H1 (cell line): ENCODE data around the gene EGFL6. TPM values are rescaled to one million over a fixed set of nuclear protein-coding genes. Genes with fewer than 3 reads are reported as not detected.

Experiments
- CTCF ChIA-PET: fragments of 300-600 bp; sonication (Branson Sonifier 250); formaldehyde crosslinking; loops from one replicate; lab custom pipeline; 2021; ENCODE audit not compliant: partially characterized antibody; lab: Charles Lee
- POLR2A ChIA-PET: fragments of 300-600 bp; sonication (Branson Sonifier 250); formaldehyde crosslinking; loops from one replicate; lab custom pipeline; 2021; ENCODE audit warnings: inconsistent platforms; ENCODE audit not compliant: partially characterized antibody; lab: Charles Lee
- DNase-seq, 2 experiments: peaks; one replicate each; pipeline versions ENCODE4 v3.0.0 to v3.0.0-alpha.2; 2010 to 2022; ENCODE audit warnings: low spot score in 2 of 2, low read depth in 1 of 2, mixed read lengths in 1 of 2
- FAIRE-seq: peaks from 2 replicates; lab custom pipeline; 2011; peaks lifted over from hg19 to GRCh38; lab: Jason Lieb, UNC
- H2AFZ ChIP-seq: 2 replicates; pipeline ENCODE4 v1.8.1; 2012; ENCODE audit warnings: low read length, inconsistent platforms
- H2AK5ac ChIP-seq: 2 replicates; pipeline ENCODE4 v1.6.1; 2013; ENCODE audit warnings: low read depth, low read length
- H2BK120ac ChIP-seq: replicated peaks from 2 replicates; pipeline ENCODE3; 2013; ENCODE audit warnings: low read depth, low read length, inconsistent platforms
- H2BK12ac ChIP-seq: 2 replicates; pipeline ENCODE4 v1.6.1; 2013; ENCODE audit warnings: low read depth, low read length
- H2BK15ac ChIP-seq: 2 replicates; pipeline ENCODE4 v1.6.1; 2013; ENCODE audit warnings: low read length
- H2BK20ac ChIP-seq: 2 replicates; pipeline ENCODE4 v1.6.1; 2013; ENCODE audit warnings: low read length
- H2BK5ac ChIP-seq: 2 replicates; pipeline ENCODE4 v1.6.1; 2013; ENCODE audit warnings: low read depth, low read length
- H3K14ac ChIP-seq: 2 replicates; pipeline ENCODE4 v1.6.1; 2013; ENCODE audit warnings: inconsistent platforms; ENCODE audit not compliant: insufficient read length
- H3K18ac ChIP-seq: 2 replicates; pipeline ENCODE4 v1.6.1; 2013; ENCODE audit warnings: low read length; ENCODE audit errors: extremely low read depth
- H3K23ac ChIP-seq: 2 replicates; pipeline ENCODE4 v1.6.1; 2013; ENCODE audit warnings: inconsistent platforms; ENCODE audit not compliant: insufficient read length
- H3K23me2 ChIP-seq: 2 replicates; pipeline ENCODE4 v1.6.1; 2013; ENCODE audit warnings: low read depth, low read length
- H3K27ac ChIP-seq: 2 replicates; pipeline ENCODE4 v1.6.1; 2011; ENCODE audit warnings: low read depth, low read length, inconsistent platforms
- H3K27me3 ChIP-seq, 4 experiments: replicated peaks in 1 of 4; 1 replicate in 1 of 4; 2 replicates in 3 of 4; pipeline versions ENCODE4 v1.6.1 to v1.8.1; 2011 to 2013; ENCODE audit warnings: low read length in 3 of 4, mild to moderate bottlenecking in 3 of 4, inconsistent platforms in 2 of 4, mixed read lengths in 2 of 4, moderate library complexity in 1 of 4; ENCODE audit not compliant: control insufficient read depth in 3 of 4, insufficient read depth in 3 of 4; ENCODE audit errors: extremely low read depth in 1 of 4
- H3K36me3 ChIP-seq, 4 experiments: 2 replicates each; pipeline versions ENCODE4 v1.6.1 to v1.8.1; 2011 to 2013; ENCODE audit warnings: mild to moderate bottlenecking in 4 of 4, low read length in 3 of 4, moderate library complexity in 2 of 4, control low read depth in 1 of 4, inconsistent platforms in 1 of 4; ENCODE audit not compliant: insufficient read depth in 4 of 4, control insufficient read depth in 2 of 4
- H3K4ac ChIP-seq: replicated peaks from 2 replicates; pipeline ENCODE3; 2013; ENCODE audit warnings: low read length, low read depth, mixed read lengths, inconsistent platforms; ENCODE audit not compliant: insufficient read length
- H3K4me1 ChIP-seq, 4 experiments: replicated peaks in 1 of 4; 1 replicate in 1 of 4; 2 replicates in 3 of 4; pipeline versions ENCODE4 v1.6.1 to v1.8.1; 2011 to 2013; ENCODE audit warnings: low read length in 3 of 4, inconsistent platforms in 2 of 4, mixed read lengths in 1 of 4; ENCODE audit not compliant: insufficient read depth in 4 of 4, control insufficient read depth in 3 of 4
- H3K4me2 ChIP-seq, 2 experiments: 2 replicates each; pipeline versions ENCODE4 v1.6.1 to v1.8.1; 2011 to 2013; ENCODE audit warnings: low read depth in 2 of 2, low read length in 2 of 2, control low read depth in 1 of 2, inconsistent platforms in 1 of 2, mild to moderate bottlenecking in 1 of 2; ENCODE audit not compliant: insufficient read depth in 1 of 2
- H3K4me3 ChIP-seq, 4 experiments: fragments of 200-600, 300-600 bp in 1 of 4; sonication (generic), shearing (Covaris generic), sonication (Bioruptor Twin) in 1 of 4; 2 replicates each; pipeline versions ENCODE4 v1.5.1 to v1.8.1; 2011 to 2016; ENCODE audit warnings: low read length in 4 of 4, low read depth in 3 of 4, control low read depth in 2 of 4, inconsistent platforms in 2 of 4, mild to moderate bottlenecking in 2 of 4, mixed read lengths in 1 of 4, moderate library complexity in 1 of 4; ENCODE audit not compliant: insufficient read depth in 2 of 4; ENCODE audit errors: extremely low read depth in 1 of 4
- H3K56ac ChIP-seq: replicated peaks from 2 replicates; pipeline ENCODE3; 2013; ENCODE audit warnings: low read depth, mild to moderate bottlenecking, mixed read lengths, low read length, inconsistent platforms; ENCODE audit not compliant: insufficient read length
- H3K79me1 ChIP-seq: 2 replicates; pipeline ENCODE4 v1.6.1; 2013; ENCODE audit warnings: low read depth, low read length, control low read depth
- H3K79me2 ChIP-seq, 2 experiments: 2 replicates each; pipeline versions ENCODE4 v1.6.1 to v1.8.1; 2012 to 2013; ENCODE audit warnings: low read length in 2 of 2, mild to moderate bottlenecking in 2 of 2, inconsistent platforms in 1 of 2; ENCODE audit not compliant: insufficient read depth in 2 of 2, control insufficient read depth in 1 of 2
- H3K9ac ChIP-seq, 4 experiments: replicated peaks in 1 of 4; 1 replicate in 1 of 4; 2 replicates in 3 of 4; pipeline versions ENCODE4 v1.6.1 to v1.8.1; 2011 to 2013; ENCODE audit warnings: low read depth in 3 of 4, low read length in 3 of 4, control low read depth in 2 of 4, mild to moderate bottlenecking in 2 of 4, moderate library complexity in 2 of 4, inconsistent platforms in 1 of 4; ENCODE audit errors: extremely low read depth in 1 of 4
- H3K9me3 ChIP-seq, 2 experiments: 2 replicates each; pipeline versions ENCODE4 v1.6.1 to v1.8.1; 2012 to 2013; ENCODE audit warnings: mild to moderate bottlenecking in 2 of 2, moderate library complexity in 2 of 2, control low read depth in 1 of 2, inconsistent platforms in 1 of 2, low read depth in 1 of 2, low read length in 1 of 2, mixed read lengths in 1 of 2; ENCODE audit not compliant: insufficient read depth in 2 of 2
- H4K20me1 ChIP-seq, 2 experiments: replicated peaks in 1 of 2; 2 replicates each; pipeline versions ENCODE3 to v1.8.1; 2011 to 2013; ENCODE audit warnings: inconsistent platforms in 2 of 2, low read length in 2 of 2, mild to moderate bottlenecking in 1 of 2; ENCODE audit not compliant: insufficient read depth in 2 of 2, control insufficient read depth in 1 of 2
- H4K5ac ChIP-seq: 2 replicates; pipeline ENCODE4 v1.6.1; 2013; ENCODE audit warnings: low read length, low read depth, mixed read lengths, inconsistent platforms; ENCODE audit not compliant: insufficient read length
- H4K8ac ChIP-seq: 2 replicates; pipeline ENCODE4 v1.8.0; 2013; ENCODE audit warnings: mild to moderate bottlenecking, moderate library complexity, low read length, inconsistent platforms; ENCODE audit not compliant: insufficient read depth; ENCODE audit errors: extremely low read depth
- H4K91ac ChIP-seq: replicated peaks from 2 replicates; pipeline ENCODE3; 2013; ENCODE audit warnings: low read length, mixed read lengths, inconsistent platforms; ENCODE audit not compliant: insufficient read length
- ATF3 ChIP-seq: IDR thresholded peaks from 2 replicates; pipeline ENCODE4 v1.6.1; 2011; ENCODE audit warnings: low read depth, mild to moderate bottlenecking, low read length; ENCODE audit not compliant: insufficient read depth
- CEBPB ChIP-seq: IDR thresholded peaks from 2 replicates; pipeline ENCODE4 v1.6.1; 2012; ENCODE audit warnings: low read depth, low read length
- CHD2 ChIP-seq: IDR thresholded peaks from 2 replicates; pipeline ENCODE4 v1.6.1; 2012; ENCODE audit warnings: low read length, improper control_type of control experiment
- GABPA ChIP-seq: IDR thresholded peaks from 2 replicates; pipeline ENCODE4 v1.6.1; 2011; ENCODE audit warnings: mild to moderate bottlenecking, low read length, moderate library complexity, borderline replicate concordance; ENCODE audit not compliant: insufficient read depth
- GTF2F1 ChIP-seq: IDR thresholded peaks from 2 replicates; pipeline ENCODE4 v1.6.1; 2012; ENCODE audit warnings: low read depth, low read length, improper control_type of control experiment, borderline replicate concordance
- SAP30 ChIP-seq: fragments of 300-600 bp; sonication (generic); IDR thresholded peaks from 2 replicates; pipeline ENCODE4 v1.7.1; 2012; ENCODE audit warnings: low read length, moderate library complexity, mild to moderate bottlenecking, inconsistent platforms; ENCODE audit not compliant: insufficient read depth, insufficient replicate concordance
- TCF12 ChIP-seq: IDR thresholded peaks from 2 replicates; pipeline ENCODE4 v1.6.1; 2011; ENCODE audit warnings: low read depth, mild to moderate bottlenecking, low read length
- WGBS, 2 experiments: shearing (Covaris generic) in 1 of 2; methylation state at CpG; one replicate each; pipeline versions ENCODE4 v1.1.6 to v1.1.7; 2013 to 2015; ENCODE audit warnings: low lambda C conversion rate in 2 of 2, mixed read lengths in 2 of 2, inconsistent platforms in 1 of 2, low coverage in 1 of 2, missing lambda C conversion rate in 1 of 2; ENCODE audit not compliant: insufficient replicate concordance in 2 of 2, insufficient coverage in 1 of 2, insufficient read length in 1 of 2; ENCODE audit errors: extremely low coverage in 1 of 2, missing lambda C conversion rate in 1 of 2; 5-methylcytosine and 5-hydroxymethylcytosine counted together
- polyA plus RNA-seq, 7 experiments: library from polyadenylated mRNA; depleted of rRNA in 3 of 7; stranded (reverse) in 5 of 7; unstranded in 2 of 7; fragments of >200 nt in 5 of 7; fragments of 200-250 nt in 2 of 7; gene quantifications; 1 replicate in 5 of 7; 2 replicates in 1 of 7; 4 replicates in 1 of 7; pipeline versions ENCODE4 v1.2.1 to v1.2.3, GENCODE V29; 2011 to 2013; ENCODE audit warnings: missing spikeins in 2 of 7, mixed read lengths in 2 of 7
- total RNA-seq: library from RNA; stranded (reverse); fragmentation: NEBNext Ultra II Directional; extraction: Animal tissue kit (Norgen Biotek cat#: 25700); gene quantifications from 2 replicates; pipeline ENCODE4 v1.2.1, GENCODE V29; 2021
- TF ChIP-seq, protein P1 (sequence below): IDR thresholded peaks from 2 replicates; pipeline ENCODE4 v1.6.1; 2011; ENCODE audit warnings: low read length, improper control_type of control experiment

Gene EGFL6
- total and polyA plus RNA-seq, 2 of the 8 experiments (the other 6 are each of a cell fraction or from before 2014, with no cell fraction given), result 0.93 to 1.1 TPM

- Histone ChIP-seq H2BK120ac (no peak overlapping the region), H2AFZ (no peak overlapping the region), H3K4me1 (no peaks in the 10 kb centered on the region), H3K36me3 (no peaks in the 10 kb centered on the region), H4K8ac (no peak overlapping the region), H3K4ac (no peak overlapping the region), H3K27ac (no peak overlapping the region), H3K4me3 (no peak overlapping the region), H3K23ac (no peak overlapping the region), H4K91ac (no peak overlapping the region), H3K9me3 (no peaks in the 10 kb centered on the region), H3K18ac (no peak overlapping the region), H3K4me2 (no peak overlapping the region), H3K23me2 (no peaks in the 10 kb centered on the region), H3K79me1 (no peaks in the 10 kb centered on the region)
- WGBS, 2 experiments, result 88% methylated on average over 3 of the region's 3 CpGs; no CpG with 5 or more reads in 1 of the 2 experiments
- POLR2A ChIA-PET, result no interaction called here
- CTCF ChIA-PET, result interaction anchor here (0.7 kb wide), 1 partner anchor 19 kb away, joined by 3 read pairs; no protein-coding TSS in a partner anchor
- TF ChIP-seq, protein P1, sequence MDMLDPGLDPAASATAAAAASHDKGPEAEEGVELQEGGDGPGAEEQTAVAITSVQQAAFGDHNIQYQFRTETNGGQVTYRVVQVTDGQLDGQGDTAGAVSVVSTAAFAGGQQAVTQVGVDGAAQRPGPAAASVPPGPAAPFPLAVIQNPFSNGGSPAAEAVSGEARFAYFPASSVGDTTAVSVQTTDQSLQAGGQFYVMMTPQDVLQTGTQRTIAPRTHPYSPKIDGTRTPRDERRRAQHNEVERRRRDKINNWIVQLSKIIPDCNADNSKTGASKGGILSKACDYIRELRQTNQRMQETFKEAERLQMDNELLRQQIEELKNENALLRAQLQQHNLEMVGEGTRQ, result no peak
- TF ChIP-seq GABPA (no peak), CEBPB (no peak), CHD2 (no peak), TCF12 (no peak), GTF2F1 (no peak), ATF3 (no peak), SAP30 (no peak)
- TF ChIP-seq, all 59 proteins: peak for 0
- DNase-seq (no peak), FAIRE-seq (peak; percentile 74)
- H2BK20ac ChIP-seq, result no peak overlapping the region
- no peaks in the 10 kb centered on the region for H4K20me1 ChIP-seq
- H4K5ac ChIP-seq, result no peak overlapping the region
- H3K56ac ChIP-seq, result no peak overlapping the region
- H2BK12ac ChIP-seq, result no peak overlapping the region
- H2AK5ac ChIP-seq, result no peak overlapping the region
- H3K14ac ChIP-seq, result no peak overlapping the region
- no peaks in the 10 kb centered on the region for H3K79me2 ChIP-seq
- H2BK5ac ChIP-seq, result no peak overlapping the region
- no peak overlapping the region for H2BK15ac ChIP-seq
- no peak overlapping the region for H3K9ac ChIP-seq
- H3K27me3 ChIP-seq, result no peaks in the 10 kb centered on the region
Observed at GRCh38 chrX:13587786-13588477, 18.5 kb downstream of the EGFL6 start.
